ENCODE results near the gene LRP3.
A peak's percentile ranks its signal among the peaks of the same experiment; 100 is the strongest.

LRP3 gene

DNA sequence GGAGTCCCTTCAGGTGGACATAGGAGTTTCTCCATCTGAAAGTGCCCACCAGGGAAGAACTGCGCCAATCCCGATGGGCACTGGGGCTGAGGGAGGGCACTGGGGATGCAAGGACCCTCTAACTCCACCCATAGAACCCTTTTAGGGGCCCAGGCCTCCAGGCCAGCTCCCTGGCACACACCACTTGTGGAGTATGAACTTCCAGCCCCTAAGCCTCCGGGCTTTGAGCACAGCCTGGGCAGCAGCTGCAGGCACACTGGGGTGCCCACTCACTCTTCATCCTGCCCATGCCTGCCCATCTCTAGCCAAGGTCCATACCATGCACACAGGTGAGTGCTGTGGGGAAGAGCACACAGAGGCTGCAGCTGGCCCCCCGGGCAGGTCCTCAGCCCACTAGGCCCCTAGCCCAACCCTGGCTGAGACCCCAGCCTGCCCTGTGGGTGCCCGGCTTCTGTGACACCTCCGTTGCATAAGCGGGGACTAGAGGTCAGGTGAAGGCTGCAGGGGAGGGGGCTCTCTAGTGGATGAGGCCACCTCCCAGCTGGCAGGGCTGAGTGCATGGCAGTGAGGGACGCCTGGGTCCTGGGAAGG, 46.1 kb downstream of the LRP3 start:
- DNase-seq = peak; percentile 50

GRCh38 chr19:33241091-33241529, 47.0 kb downstream of the LRP3 start:
- DNase-seq = no peak

GRCh38 chr19:33241530-33242101, 47.5 kb downstream of the LRP3 start:
- peak; percentile 36 for DNase-seq

- DNase-seq = no peak
These were observed 48.0 kb downstream of the LRP3 start for GRCh38 chr19:33242131-33242530.

DNA sequence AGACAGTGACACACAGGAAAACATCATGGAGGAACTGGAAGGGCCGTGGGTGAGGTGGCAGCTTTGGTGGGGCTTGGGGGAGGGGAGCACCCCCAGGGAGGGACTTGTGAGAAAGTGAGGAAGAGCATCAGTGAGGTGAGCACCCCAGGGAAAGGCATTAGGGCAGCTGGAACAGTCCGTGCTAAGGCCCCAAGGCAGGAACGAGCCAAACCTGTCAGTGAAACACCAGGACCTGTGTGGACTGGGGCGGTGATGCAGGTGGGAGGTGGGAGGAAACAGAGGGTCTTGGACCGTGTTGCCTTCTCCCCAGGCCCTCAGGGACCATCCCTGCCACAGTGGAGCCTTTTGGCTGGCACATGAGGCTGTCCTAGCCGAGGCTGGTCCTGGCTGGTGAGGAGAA, 48.8 kb downstream of the LRP3 start:
- DNase-seq = no peak

GRCh38 chr19:33245948-33246708, 52.0 kb downstream of the LRP3 start:
- no peak for DNase-seq

DNA sequence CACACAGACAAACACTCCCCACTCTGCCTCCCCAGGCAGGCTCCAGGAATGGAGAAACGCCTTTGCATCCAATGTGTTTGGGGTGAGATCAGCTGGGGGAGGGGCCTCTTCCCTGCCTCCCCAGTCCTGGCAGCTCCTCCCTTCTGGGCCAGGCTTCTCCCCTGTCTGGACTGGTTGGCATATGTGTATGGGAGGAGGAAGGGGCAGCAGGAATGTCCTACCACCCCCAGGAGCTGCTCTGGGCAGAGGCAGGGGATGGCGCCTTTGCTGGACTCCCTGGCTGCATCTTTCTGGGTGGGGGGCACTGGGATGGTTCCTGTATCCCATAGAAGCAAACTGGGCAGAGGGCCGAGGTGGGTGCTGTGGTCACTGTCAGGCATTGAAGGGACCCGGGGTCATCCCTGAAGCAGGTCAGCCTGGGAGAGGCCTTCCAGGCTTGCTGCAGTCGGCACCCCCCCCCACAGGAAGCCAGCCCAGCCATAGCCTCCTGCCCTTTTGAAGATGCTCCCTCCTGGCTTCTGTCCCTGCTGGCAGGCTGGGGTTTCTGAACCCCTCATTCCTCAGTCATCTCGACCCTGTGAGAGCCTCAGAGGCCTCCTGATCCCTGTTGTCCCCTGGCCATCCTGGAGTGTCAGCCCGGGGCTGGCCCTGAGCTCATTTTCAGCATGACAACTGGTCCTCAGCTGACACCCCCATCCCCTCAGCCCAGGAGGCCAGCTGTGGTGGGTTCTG, 52.7 kb downstream of the LRP3 start:
- no peak for DNase-seq

GRCh38 chr19:33247441-33247819, 53.3 kb downstream of the LRP3 start:
- no peak for DNase-seq

DNA sequence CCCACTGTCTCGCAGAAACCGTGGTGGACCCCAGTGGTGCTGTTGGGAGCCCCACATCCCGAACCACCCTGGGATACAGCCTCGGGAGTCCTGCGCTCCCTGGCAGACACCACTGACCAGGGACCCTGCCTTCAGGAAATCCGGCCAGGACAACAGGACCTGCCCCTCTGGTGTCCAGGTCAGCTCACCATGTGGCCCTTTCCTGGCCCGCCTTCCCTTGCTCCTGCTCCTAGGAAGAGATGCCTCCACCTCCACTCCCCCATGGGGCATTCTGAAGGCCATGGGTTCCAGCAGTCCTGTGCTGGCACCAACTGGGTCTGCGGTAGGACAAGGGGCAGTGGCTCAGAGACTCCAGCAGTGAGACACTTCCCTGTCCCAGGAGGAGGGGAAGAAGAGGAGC, 54.0 kb downstream of the LRP3 start:
- no peak for DNase-seq

DNA sequence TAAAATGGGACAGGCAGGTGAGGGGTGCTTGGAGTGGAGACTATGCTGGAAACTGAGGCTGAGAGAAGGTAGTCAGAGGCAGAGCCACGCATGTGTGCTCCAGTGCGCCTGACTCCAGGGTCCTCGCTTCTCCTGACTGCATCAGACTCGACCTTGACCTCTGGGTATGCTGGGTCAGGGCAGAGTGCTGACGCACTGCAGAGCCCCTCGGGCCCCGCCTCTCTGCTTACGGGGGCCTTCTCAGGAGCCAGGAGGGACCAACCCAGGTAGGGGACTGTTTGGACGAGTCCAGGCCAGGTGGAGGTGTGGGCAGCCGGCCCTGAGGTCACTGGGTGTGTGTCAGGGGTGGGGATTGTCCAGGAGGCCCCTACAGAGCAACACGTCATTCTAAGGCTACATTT, 54.4 kb downstream of the LRP3 start:
- no peak for DNase-seq

GRCh38 chr19:33248954-33249613, 55.0 kb downstream of the LRP3 start:
- DNase-seq = no peak

DNA sequence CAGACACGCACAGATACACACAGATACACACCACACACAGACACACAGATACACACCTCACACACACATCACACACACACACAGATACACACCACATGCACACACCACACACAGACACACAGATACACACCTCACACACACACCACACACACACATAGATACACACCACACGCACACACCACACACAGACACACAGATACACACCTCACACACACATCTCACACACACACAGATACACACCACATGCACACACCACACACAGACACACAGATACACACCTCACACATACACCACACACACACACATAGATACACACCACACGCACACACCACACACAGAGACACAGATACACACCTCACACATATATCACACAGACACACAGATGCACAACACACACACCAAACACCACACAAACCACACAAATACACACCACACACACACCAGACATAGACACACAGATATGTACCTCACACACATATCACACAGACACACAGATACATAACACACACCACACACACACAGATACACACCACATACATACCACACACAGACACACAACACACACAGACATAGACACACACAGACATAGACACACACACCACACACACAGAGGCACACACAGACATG, 55.7 kb downstream of the LRP3 start:
- DNase-seq = no peak

GRCh38 chr19:33250500-33250899, 56.4 kb downstream of the LRP3 start:
- no peak for DNase-seq

DNA sequence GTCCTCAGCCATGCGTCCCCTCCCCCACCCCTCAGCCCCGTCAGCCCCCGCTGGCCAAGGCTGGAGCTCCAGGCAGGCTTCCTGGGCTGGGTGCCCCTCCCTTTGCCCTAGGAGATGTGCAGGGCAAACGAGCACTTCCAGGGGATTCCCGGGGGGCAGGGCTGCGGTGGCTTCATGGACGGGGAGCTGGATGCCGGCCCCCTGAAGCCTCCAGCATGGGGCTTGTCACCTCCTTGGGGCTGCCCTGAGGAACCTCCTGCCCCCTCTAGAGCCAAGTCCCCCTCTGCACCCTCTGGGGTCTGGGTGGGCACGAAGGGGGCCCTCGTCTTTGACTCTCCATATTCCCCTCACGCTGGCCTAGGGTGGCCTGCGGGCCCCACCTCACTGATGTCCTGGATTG, 56.9 kb downstream of the LRP3 start:
- no peak for DNase-seq

DNA sequence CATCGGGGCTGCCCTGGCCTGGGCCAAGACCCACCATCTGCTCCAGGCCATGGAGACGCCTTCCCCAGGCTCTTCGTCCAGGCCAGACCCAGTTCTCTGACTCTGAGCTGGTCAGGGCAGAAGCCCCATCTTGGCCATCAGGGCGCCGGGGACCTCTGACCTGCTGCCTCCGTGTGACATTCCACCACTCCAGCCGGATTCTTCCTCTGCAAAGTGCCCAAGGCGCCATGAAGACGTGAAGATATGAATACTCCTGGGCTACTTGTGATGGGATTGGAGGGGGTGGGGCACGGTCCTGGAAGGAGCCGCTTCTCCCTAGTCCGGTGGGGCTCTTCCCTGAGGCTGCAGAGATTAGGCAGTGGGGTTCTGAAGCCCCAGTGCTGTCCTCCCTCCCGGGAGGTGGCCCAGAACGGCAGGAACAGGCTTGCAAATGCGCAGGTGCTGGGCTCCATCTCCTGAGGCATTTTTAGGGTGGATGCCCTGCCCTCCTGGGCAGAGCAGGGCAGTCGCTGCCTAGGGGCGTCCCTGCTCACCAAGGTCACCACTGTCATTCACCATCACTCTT, 57.5 kb downstream of the LRP3 start:
- DNase-seq = no peak

DNA sequence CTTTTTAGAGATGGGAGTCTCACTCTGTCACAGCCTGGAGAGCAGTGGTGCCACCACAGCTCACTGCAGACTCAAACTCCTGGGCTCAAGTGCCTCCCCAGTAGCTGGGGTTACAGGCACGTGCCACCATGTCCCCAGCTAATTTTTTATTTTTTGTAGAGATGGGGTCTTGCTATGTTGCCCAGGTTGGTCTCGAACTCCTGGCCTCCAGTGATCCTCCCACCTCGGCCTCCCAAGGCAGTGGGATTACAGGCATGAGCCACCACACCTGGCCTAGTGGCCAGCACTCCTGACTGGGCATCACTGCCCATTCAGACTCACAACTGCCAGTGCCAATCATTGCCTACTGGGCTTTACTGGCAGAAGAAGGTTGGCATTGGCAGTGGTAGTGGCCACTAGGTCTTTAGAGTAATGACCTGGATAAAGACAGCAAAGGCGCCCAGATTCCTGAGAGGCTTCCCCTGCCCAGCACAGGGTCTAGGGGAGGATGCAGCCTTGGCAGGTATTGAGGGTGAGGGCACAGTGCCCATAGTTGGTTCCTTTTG, 58.4 kb downstream of the LRP3 start:
- no peak for DNase-seq

- no peak for DNase-seq
These were observed 58.8 kb downstream of the LRP3 start for GRCh38 chr19:33252971-33253370.

DNA sequence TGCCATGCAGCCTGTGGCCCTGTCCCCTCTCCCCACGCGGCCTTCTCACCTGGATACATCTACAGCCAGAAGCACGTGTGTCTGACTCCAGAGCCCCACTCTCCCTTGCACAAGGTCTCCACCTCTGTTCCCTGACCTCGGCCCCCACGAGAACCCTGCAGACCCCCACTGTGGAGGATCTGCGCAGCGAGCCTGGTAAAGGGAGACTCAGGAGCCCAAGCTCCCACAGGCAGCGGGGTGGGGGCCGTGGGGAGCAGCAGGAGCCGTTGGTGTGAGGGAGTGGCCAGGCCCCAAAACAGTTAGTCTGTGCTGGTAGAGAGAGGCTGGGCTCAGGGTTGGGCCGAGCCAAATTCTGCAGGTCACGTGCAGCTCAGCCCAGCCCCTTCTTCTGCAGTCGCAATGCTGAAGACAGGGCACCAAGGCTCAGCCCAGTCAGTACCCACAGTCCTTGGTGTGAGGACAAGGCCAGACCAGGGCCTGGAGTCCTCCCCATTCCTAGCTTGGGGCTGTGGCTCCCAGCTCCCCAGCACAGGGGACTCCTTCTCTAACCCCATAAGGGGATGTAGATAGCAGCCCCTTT, 60.2 kb downstream of the LRP3 start:
- DNase-seq = no peak

DNA sequence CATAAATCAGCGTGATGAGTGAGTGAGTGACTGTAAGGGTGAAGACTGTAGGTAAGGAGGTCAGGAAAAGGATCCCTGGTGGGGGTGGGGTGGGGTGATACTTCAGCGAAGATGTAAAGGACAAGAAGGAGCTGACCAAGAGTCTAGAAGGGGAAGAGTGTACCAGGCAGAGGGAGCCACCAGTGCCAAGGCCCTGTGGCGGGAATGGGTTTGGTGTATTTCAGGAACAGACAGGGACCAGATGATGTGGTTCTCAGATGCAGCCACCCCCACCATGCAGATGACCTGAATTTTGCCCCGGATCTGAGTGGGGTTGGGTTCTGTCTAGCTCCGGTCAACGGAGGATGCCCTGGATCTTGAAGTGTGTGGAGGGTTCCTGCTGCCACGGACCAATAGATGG, 61.7 kb downstream of the LRP3 start:
- DNase-seq = no peak

- DNase-seq = no peak
These were observed 62.1 kb downstream of the LRP3 start for GRCh38 chr19:33256261-33256660.

GRCh38 chr19:33257828-33258227, 63.7 kb downstream of the LRP3 start:
- DNase-seq = no peak

All from NCI-H345 (cell line).